Measurements from ENCODE around the gene ART5. TPM values are rescaled to one million over a fixed set of nuclear protein-coding genes. Genes with fewer than 3 reads are reported as not detected.

The ART5 gene
- total RNA-seq, 1 experiment from 2014 or later: 4.5 TPM

- ChIA-PET POLR2A (no interaction called here), CTCF (interaction anchor here (0.7 kb wide), 1 partner anchor 191 kb away, joined by 3 read pairs; the partner anchor contains the start of gene STIM1)
- H3K9me3 Mint-ChIP-seq: no peaks in the 10 kb centered on the region
- no peaks in the 10 kb centered on the region for H3K27me3 Mint-ChIP-seq (ENCODE audit: low read depth)
- ATAC-seq: no peak
- TF ChIP-seq OVOL2 (CRISPR knock-in tag; IDR thresholded peaks at IDR 0.05; ENCODE audit: borderline replicate concordance): no peak
- TF ChIP-seq ATF6 (CRISPR knock-in tag; IDR thresholded peaks at IDR 0.05): no peak
- no peak for TF ChIP-seq ERG (CRISPR knock-in tag; IDR thresholded peaks at IDR 0.05)
- TF ChIP-seq NR2C2 (CRISPR knock-in tag; IDR thresholded peaks at IDR 0.05): no peak
- TF ChIP-seq GRHL2 (CRISPR knock-in tag; IDR thresholded peaks at IDR 0.05; ENCODE audit: insufficient replicate concordance, severe bottlenecking): no peak
- TF ChIP-seq ZNF423 (CRISPR knock-in tag; IDR thresholded peaks at IDR 0.05): no peak
- no peak for TF ChIP-seq ATF1 (CRISPR knock-in tag; IDR thresholded peaks at IDR 0.05)
- no peak for TF ChIP-seq STAT6 (CRISPR knock-in tag; conservative IDR thresholded peaks at IDR 0.05; ENCODE audit: low read depth)
- TF ChIP-seq ZBTB43 (CRISPR knock-in tag; IDR thresholded peaks at IDR 0.05): no peak
- TF ChIP-seq CBFB (CRISPR knock-in tag; IDR thresholded peaks at IDR 0.05; ENCODE audit: low read depth): no peak
- no peak for TF ChIP-seq ZNF219 (CRISPR knock-in tag; IDR thresholded peaks at IDR 0.05; ENCODE audit: borderline replicate concordance)
- no peak for TF ChIP-seq JUN (CRISPR knock-in tag; IDR thresholded peaks at IDR 0.05)
- no peak for TF ChIP-seq FOXP1 (CRISPR knock-in tag; IDR thresholded peaks at IDR 0.05; ENCODE audit: borderline replicate concordance)
- no peak for TF ChIP-seq AFF4 (CRISPR knock-in tag; IDR thresholded peaks at IDR 0.05; ENCODE audit: borderline replicate concordance)
- H3K4me1 Mint-ChIP-seq: no peaks in the 10 kb centered on the region
- no peaks in the 10 kb centered on the region for H3K36me3 Mint-ChIP-seq
- no peak overlapping the region for H3K4me3 Mint-ChIP-seq
- DNase-seq (ENCODE audit: low spot score): no peak
- peak overlapping the region; percentile 1; the same call in 1 of the 2 replicates for H3K27ac Mint-ChIP-seq
Observed at GRCh38 chr11:3664032-3664630, 22.3 kb upstream of the ART5 start.
